ENCODE measurements around the gene LAMTOR5. TPM values are rescaled to one million over a fixed set of nuclear protein-coding genes. Genes with fewer than 3 reads are reported as not detected.

The LAMTOR5 gene
- total and polyA plus RNA-seq, 2 of the 13 experiments (the other 11 are each of a cell fraction or from before 2014, with no cell fraction given) = 96.7 to 400 TPM

- H3K9ac ChIP-seq (ENCODE audit: insufficient read depth, low read depth, low read length) = no peak overlapping the region
- 89% methylated on average over 2 of the region's 2 CpGs for WGBS (ENCODE audit: low lambda C conversion rate)
- FAIRE-seq (no peak), DNase-seq (ENCODE audit: low spot score) (no peak), ATAC-seq (no peak)
- H3K4me1 ChIP-seq (ENCODE audit: insufficient read depth, low read length) = peaks cover 2% of the 10 kb centered on the region; the same call in 1 of the 2 replicates
- in situ Hi-C loops (cut with HindIII; ENCODE audit: extremely low pct_ligation_motif_present, low pct_unique_long_range_greater_than_20kb) = no loop called here
- H3K79me2 ChIP-seq (ENCODE audit: insufficient read depth, low read length) = peaks cover 47% of the 10 kb centered on the region
- H3K27ac ChIP-seq (ENCODE audit: extremely low read length, insufficient read depth, low read length) = no peak overlapping the region
- H3K4me3 ChIP-seq (replicated peaks in 1 of 3; ENCODE audit: insufficient read depth in 1 of 3, low read depth in 2 of 3, low read length in 3 of 3) = no peak overlapping the region
- H3K27me3 ChIP-seq (ENCODE audit: control insufficient read depth in 1 of 2, insufficient read depth in 2 of 2, low read length in 2 of 2) = no peaks in the 10 kb centered on the region
- H2AFZ ChIP-seq (ENCODE audit: low read length) = no peak overlapping the region
- H3K9me3 ChIP-seq (ENCODE audit: low read length) = no peaks in the 10 kb centered on the region
- CTCF ChIA-PET (ENCODE audit: low intra/inter-chr PET ratio, low total read pairs) = no interaction called here
- POLR2A ChIA-PET = no interaction called here
- BruUV-seq (replicated peaks) = TSS peak; percentile 8
- peaks cover 2 to 17% of the 10 kb centered on the region in 2 experiments; a peak in 3 of 5 replicates for H3K36me3 ChIP-seq (replicated peaks in 1 of 2; ENCODE audit: control insufficient read depth in 1 of 2, insufficient read depth in 2 of 2, low read length in 2 of 2)
- intact Hi-C loops (cut with micrococcal nuclease; ENCODE audit: unreplicated experiment) = no loop called here
- H3K4me2 ChIP-seq (ENCODE audit: low read depth, low read length) = no peak overlapping the region
- H4K20me1 ChIP-seq (ENCODE audit: insufficient read depth, low read length) = no peaks in the 10 kb centered on the region; the same call in 1 of the 2 replicates
- TF ChIP-seq ZNF512B (CRISPR knock-in tag; IDR thresholded peaks at IDR 0.05; ENCODE audit: borderline replicate concordance) (no peak), PPARG (CRISPR knock-in tag; conservative IDR thresholded peaks at IDR 0.05) (no peak), NR2F2 (IDR thresholded peaks at IDR 0.05; ENCODE audit: borderline replicate concordance, low read depth) (no peak), HNRNPH1 (optimal IDR thresholded peaks at IDR 0.05; ENCODE audit: low read depth, low read length) (no peak), ZNF607 (CRISPR knock-in tag; IDR thresholded peaks at IDR 0.05; ENCODE audit: borderline replicate concordance) (no peak), PAWR (CRISPR knock-in tag; IDR thresholded peaks at IDR 0.05; ENCODE audit: borderline replicate concordance) (no peak), SOX5 (CRISPR knock-in tag; IDR thresholded peaks at IDR 0.05; ENCODE audit: borderline replicate concordance) (no peak), CCAR2 (optimal IDR thresholded peaks at IDR 0.05; ENCODE audit: low read depth, low read length) (no peak), SRSF1 (optimal IDR thresholded peaks at IDR 0.05; ENCODE audit: low read depth, low read length) (no peak), SSRP1 (CRISPR knock-in tag; IDR thresholded peaks at IDR 0.05) (no peak), ZNF550 (CRISPR knock-in tag; IDR thresholded peaks at IDR 0.05; ENCODE audit: borderline replicate concordance) (no peak), MEIS2 (CRISPR knock-in tag; IDR thresholded peaks at IDR 0.05) (no peak), ZNF616 (CRISPR knock-in tag; IDR thresholded peaks at IDR 0.05; ENCODE audit: low read depth) (no peak)
- TF ChIP-seq, protein P1, sequence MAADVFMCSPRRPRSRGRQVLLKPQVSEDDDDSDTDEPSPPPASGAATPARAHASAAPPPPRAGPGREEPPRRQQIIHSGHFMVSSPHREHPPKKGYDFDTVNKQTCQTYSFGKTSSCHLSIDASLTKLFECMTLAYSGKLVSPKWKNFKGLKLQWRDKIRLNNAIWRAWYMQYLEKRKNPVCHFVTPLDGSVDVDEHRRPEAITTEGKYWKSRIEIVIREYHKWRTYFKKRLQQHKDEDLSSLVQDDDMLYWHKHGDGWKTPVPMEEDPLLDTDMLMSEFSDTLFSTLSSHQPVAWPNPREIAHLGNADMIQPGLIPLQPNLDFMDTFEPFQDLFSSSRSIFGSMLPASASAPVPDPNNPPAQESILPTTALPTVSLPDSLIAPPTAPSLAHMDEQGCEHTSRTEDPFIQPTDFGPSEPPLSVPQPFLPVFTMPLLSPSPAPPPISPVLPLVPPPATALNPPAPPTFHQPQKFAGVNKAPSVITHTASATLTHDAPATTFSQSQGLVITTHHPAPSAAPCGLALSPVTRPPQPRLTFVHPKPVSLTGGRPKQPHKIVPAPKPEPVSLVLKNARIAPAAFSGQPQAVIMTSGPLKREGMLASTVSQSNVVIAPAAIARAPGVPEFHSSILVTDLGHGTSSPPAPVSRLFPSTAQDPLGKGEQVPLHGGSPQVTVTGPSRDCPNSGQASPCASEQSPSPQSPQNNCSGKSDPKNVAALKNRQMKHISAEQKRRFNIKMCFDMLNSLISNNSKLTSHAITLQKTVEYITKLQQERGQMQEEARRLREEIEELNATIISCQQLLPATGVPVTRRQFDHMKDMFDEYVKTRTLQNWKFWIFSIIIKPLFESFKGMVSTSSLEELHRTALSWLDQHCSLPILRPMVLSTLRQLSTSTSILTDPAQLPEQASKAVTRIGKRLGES (CRISPR knock-in tag; IDR thresholded peaks at IDR 0.05; ENCODE audit: borderline replicate concordance) = no peak
Measured at GRCh38 chr1:110356379-110356778, 51.1 kb downstream of the LAMTOR5 start.

All from HepG2 (cell line).